DMS 273 treated with DMSO at 0.1 percent for 48 hours (cell line): ENCODE results near the gene CLOCK.
"Not testable (repeated sequence)": the region's sequence is repeated elsewhere in the genome, so short reads cannot be mapped to it uniquely, and the experiment has no call there.

ENCODE experiments used
- DNase-seq: peaks from one replicate; lab custom pipeline; 2025; lab: John Stamatoyannopoulos, UW

CLOCK gene, protein sequence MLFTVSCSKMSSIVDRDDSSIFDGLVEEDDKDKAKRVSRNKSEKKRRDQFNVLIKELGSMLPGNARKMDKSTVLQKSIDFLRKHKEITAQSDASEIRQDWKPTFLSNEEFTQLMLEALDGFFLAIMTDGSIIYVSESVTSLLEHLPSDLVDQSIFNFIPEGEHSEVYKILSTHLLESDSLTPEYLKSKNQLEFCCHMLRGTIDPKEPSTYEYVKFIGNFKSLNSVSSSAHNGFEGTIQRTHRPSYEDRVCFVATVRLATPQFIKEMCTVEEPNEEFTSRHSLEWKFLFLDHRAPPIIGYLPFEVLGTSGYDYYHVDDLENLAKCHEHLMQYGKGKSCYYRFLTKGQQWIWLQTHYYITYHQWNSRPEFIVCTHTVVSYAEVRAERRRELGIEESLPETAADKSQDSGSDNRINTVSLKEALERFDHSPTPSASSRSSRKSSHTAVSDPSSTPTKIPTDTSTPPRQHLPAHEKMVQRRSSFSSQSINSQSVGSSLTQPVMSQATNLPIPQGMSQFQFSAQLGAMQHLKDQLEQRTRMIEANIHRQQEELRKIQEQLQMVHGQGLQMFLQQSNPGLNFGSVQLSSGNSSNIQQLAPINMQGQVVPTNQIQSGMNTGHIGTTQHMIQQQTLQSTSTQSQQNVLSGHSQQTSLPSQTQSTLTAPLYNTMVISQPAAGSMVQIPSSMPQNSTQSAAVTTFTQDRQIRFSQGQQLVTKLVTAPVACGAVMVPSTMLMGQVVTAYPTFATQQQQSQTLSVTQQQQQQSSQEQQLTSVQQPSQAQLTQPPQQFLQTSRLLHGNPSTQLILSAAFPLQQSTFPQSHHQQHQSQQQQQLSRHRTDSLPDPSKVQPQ

GRCh38 chr4:55546756-55547465, at the start of gene CLOCK:
Gene CLOCK, minus strand, starts transcription at chr4:55546909. Its CDS starts 64,124 bp downstream, at chr4:55482785.
- peak; percentile 64 for DNase-seq

DNA sequence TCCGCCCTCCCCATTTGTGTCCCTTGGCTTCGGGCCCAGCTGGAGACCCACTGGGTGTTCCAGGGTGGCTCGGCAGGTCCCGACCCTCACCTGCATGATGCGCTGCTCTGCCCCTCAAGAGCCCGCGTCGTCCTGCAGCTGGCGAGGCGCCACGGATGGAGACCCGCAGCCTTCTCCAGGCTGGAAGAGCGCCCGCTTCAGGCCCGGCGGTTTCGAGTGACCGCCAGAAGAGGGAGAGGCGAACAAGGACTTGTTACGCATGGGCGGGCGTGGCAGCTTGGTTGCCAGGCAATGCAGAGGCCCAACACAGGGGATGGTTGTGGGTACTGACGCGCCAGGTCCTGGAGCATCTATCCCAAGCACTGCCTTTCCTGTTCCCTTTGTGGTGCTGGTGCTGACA, 45.3 kb upstream of the CLOCK start, which contains the start of gene PDCL2:
PDCL2 (minus strand) TSS at position 232 of the 400 bp plus-strand sequence; CDS start at position 96, 136 bp downstream.
- DNase-seq: no peak

DNA sequence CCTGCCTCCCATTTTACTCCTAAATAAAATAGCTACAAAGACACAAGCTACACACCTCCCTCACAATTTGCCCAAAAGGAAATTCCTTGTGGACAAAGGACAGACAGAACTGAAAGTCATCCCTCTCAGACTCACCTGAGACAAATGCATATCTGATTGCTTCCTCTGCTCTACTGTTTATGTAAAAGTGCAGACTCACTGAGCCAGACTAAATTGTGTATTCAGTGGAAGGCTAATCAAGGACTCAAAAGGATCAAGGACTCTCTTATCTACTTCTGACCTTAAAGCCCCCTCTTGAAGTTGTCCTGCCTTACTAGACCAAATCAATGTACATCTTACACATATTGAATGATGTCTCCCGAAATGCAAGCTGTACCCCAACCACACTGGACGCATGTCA, 41.5 kb upstream of the CLOCK start:
- DNase-seq: no peak

DNA sequence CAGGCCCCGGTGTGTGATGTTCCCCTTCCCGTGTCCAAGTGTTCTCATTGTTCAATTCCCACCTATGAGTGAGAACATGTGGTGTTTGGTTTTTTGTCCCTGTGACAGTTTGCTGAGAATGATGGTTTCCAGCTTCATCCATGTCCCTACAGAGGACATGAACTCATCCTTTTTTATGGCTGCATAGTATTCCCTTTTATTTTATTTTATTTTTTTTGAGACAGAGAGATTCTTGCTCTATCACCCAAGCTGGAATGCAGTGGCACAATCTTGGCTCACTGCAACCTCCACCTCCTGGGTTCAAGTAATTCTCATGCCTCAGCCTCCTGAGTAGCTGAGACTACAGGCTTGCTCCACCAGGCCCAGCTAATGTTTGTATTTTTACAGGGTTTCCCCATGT, 36.1 kb upstream of the CLOCK start:
- not testable (repeated sequence) for DNase-seq

DNA sequence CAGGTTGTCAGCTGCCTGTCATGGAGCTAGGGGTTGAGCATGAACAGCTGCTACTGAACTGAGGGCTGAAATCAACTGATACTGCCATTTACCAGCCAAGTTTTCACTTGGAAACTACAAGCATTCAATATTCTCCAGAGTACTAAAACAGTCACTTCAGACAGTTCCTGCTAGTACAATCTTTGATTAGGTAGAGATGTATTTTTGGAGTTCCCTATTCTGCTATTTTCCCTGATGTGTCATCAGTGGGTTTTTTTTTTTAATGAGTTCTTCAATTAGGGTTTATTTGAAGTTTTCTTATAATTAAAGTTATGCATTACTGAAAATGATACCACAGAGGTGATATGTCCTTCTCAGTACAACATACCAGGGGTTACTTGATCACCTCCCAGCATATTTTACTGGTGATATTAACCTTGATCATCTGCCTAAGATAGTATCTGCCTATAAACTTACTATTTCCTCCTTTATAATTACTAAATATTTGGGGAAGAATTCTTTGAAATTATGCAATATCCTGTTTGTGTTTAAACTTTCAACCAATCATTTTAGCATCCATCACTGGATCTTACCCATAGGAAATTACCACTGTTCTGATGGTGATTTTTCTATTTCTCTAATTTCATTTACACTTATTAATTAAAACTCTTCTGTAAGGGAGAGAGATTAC, 31.8 kb upstream of the CLOCK start:
- DNase-seq: no peak

GRCh38 chr4:55575513-55575912, 28.8 kb upstream of the CLOCK start:
- DNase-seq: no peak

- DNase-seq: no peak
Measured at GRCh38 chr4:55574252-55574651, 27.5 kb upstream of the CLOCK start.

DNA sequence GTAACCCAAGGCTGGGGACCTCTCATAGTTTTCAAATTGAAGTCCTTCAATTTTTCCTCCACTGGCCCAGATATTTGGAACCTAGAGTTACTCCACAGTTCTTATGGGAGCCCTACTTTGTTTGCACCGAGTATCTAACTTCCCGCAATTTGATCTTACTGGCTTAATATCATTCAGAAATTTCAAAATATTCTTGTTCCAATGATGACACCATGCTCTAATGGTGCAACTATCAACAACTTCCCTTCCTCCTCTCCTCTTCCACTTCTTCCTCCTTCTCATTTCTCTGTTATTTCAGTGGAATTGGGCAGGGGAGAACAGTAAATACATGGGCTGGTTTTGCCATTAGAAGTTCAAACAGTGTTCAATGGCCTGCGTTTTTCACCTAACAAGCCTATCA, 25.1 kb upstream of the CLOCK start:
- no peak for DNase-seq

- DNase-seq: no peak
Measured at GRCh38 chr4:55568905-55569504, 22.3 kb upstream of the CLOCK start.

GRCh38 chr4:55561889-55562288, 15.2 kb upstream of the CLOCK start:
- DNase-seq: no peak

DNA sequence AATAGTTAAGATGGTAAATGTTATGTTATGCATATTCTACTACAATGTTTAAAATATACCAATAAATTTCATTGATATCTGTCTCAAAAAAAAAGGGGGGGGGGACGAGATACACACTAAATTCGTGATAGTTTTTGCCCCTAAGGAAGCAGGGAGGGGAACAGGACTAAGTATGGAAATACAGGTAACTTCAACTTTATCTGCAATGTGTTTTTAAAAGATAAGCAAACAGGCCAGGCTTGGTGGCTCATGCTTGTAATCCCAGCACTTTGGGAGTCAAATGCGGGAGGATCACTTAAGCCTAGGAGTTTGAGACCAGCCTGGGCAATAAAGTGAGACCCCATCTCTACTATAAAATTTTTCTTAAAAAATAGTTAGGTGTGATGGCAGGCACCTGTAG, 13.4 kb upstream of the CLOCK start:
- DNase-seq: no peak

GRCh38 chr4:55554453-55555030, 7.8 kb upstream of the CLOCK start:
- no peak for DNase-seq

GRCh38 chr4:55553441-55554201, 6.9 kb upstream of the CLOCK start:
- DNase-seq: peak; percentile 9

DNA sequence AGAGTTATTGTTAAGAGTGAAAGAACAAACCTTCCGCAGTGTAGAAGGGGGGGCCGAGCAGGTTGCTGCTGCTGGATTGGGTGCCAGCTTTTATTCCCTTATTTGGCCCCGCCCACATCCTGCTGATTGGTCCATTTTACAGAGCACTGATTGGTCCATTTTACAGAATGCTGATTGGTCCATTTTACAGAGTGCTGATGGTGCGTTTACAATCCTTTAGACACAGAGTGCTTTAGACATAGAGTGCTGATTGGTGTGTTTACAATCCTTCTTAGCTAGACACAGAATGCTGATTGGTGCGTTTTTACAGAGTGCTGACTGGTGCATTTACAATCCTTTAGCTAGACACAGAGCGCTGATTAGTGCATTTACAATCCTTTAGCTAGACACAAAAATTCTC, 5.3 kb upstream of the CLOCK start:
- not testable (repeated sequence) for DNase-seq

DNA sequence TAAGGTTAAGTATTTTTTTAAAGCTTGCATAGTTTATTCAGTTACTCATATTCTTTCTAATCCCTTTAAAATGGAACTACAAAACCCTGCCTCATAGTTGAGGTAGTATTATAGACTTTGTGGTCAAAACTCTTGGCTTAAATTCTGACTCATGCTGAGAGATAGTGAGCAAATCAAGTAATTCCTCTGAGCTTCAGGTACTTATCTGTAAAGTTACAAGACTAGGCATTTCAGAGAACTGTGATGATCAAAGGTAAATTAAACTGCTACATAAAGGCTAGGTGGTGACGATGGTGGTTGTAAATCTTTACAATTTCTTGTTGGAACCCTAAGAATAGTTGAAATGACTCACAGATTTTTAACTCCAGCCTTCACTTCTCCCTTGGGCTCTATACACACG, 3.2 kb upstream of the CLOCK start:
- no peak for DNase-seq

DNA sequence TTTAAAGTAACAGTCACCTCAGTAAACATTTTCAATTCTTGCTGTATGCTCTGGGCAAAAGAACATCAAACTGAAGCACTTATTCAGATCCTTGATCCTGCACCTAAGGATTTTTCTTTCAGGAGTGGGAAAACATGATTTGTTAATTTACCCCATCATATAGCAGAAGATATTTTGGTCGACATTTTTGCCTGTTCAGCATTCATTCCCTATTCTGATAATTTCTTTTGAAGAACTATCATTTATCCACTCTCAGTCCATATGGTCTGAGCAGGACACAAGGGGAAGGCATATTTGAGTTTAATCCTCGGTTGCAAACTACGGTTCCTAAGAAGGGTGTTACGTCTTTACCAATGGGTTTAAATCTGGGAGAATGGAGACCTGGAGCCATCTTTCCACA, 1.2 kb upstream of the CLOCK start:
- no peak for DNase-seq

- DNase-seq: no peak
Measured at GRCh38 chr4:55547466-55547770, 709 bp upstream of the CLOCK start.

- no peak for DNase-seq
Measured at GRCh38 chr4:55546506-55546755, 278 bp downstream of the CLOCK start.

- peak; percentile 32 for DNase-seq
Measured at GRCh38 chr4:55545641-55546505, 836 bp downstream of the CLOCK start.

DNA sequence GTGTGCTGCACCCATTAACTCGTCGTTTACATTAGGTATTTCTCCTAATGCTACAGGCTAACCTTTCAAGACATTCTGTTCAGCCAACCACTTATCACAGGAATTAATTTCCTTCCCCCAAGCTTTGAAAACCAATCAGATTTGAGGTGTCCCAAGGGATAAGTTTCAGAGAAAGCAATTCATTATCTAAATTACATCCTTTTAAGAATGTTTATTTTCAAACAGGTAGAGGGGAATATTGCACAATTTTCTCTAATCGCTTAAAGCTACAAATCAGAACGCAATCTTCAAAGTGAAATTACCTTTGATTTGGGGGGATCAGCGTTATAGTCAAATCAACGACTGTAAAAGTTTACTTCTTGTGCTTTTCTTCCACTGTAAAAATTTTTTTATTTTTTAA, 1.6 kb downstream of the CLOCK start:
- no peak for DNase-seq
